Lower leg skin (tissue), 3 donors: ENCODE data around the gene TSSK6.

Source experiments
- POLR2A ChIP-seq, 2 donors: fragments of 450-650 bp; IDR thresholded peaks; one replicate each; pipeline ENCODE4 v1.6.1; 2016 to 2017; ENCODE audit warnings: antibody characterized with exemption in 2 of 2, mild to moderate bottlenecking in 1 of 2, moderate library complexity in 1 of 2
- TF ChIP-seq, protein P1 (sequence below), 3 donors: fragments of 450-650 bp; IDR thresholded peaks; one replicate each; pipeline ENCODE4 v1.5.1; 2016; ENCODE audit warnings: antibody characterized with exemption in 3 of 3, mild to moderate bottlenecking in 3 of 3, moderate library complexity in 2 of 3

DNA sequence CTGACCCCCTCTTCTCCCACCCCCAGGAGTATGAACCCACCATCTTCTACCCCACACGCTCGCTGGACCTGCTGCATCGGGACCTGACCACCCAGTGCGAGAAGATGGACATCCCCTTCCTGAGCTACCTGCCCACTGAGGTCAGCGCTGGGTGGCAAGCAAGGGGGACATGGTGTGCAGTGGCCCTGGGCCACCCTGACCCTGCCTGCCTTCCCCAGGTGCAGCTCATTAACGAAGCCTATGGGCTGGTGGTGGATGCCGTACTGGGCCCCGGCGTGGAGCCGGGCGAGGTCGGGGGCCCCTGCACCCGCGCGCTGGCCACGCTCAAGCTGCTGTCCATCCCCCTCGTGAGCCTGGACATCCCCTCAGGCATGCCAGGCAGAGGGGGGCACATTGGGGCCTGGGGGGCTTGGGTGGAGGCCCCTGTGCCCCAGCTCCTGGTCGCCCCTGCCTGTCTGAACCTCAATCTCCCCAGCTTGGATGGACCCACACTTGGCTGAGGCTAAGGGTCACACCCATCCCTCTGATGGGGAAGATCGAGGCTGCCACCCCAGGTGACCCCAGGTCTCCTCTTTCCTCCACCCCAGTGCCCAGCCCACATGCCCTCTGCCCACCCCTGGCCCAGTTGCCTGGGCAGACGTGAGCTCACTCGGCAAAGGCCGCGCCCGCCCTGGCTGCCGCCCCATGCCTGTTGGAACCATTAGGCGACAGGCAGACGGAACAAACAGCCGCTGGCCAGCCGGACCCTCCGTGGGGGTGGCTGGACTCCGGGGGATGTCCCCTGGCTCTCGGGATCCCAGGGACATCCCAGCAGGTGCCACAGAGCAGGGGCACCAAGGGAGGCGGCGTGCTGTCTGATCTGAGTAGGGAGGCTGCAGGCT is 20.2 kb upstream of the TSSK6 start:
- TF ChIP-seq POLR2A (IDR thresholded peaks at IDR 0.05) = no peak
- TF ChIP-seq, protein P1, sequence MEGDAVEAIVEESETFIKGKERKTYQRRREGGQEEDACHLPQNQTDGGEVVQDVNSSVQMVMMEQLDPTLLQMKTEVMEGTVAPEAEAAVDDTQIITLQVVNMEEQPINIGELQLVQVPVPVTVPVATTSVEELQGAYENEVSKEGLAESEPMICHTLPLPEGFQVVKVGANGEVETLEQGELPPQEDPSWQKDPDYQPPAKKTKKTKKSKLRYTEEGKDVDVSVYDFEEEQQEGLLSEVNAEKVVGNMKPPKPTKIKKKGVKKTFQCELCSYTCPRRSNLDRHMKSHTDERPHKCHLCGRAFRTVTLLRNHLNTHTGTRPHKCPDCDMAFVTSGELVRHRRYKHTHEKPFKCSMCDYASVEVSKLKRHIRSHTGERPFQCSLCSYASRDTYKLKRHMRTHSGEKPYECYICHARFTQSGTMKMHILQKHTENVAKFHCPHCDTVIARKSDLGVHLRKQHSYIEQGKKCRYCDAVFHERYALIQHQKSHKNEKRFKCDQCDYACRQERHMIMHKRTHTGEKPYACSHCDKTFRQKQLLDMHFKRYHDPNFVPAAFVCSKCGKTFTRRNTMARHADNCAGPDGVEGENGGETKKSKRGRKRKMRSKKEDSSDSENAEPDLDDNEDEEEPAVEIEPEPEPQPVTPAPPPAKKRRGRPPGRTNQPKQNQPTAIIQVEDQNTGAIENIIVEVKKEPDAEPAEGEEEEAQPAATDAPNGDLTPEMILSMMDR (IDR thresholded peaks at IDR 0.05) = no peak
